ENCODE measurements around the gene RBM12. TPM values are rescaled to one million over a fixed set of nuclear protein-coding genes. Genes with fewer than 3 reads are reported as not detected.

The RBM12 gene
- total RNA-seq, 1 donor from 2014 or later, result 189 TPM

- no peaks in the 10 kb centered on the region for H3K9me3 Mint-ChIP-seq
- peak; percentile 41 for TF ChIP-seq CTCF (conservative IDR thresholded peaks at IDR 0.05)
- peak; percentile 88 for DNase-seq (ENCODE audit: low read depth, low spot score)
- H3K4me1 Mint-ChIP-seq, result peaks cover 32% of the 10 kb centered on the region
- H3K36me3 Mint-ChIP-seq (ENCODE audit: low read depth), result peaks cover 16% of the 10 kb centered on the region
- peak within 1 kb of the TSS; percentile 90 for H3K4me3 Mint-ChIP-seq
- H3K27ac Mint-ChIP-seq (ENCODE audit: unreplicated experiment), result peak within 1 kb of the TSS; percentile 97
- peaks cover 5% of the 10 kb centered on the region for H3K27me3 Mint-ChIP-seq (ENCODE audit: low read depth)
Observed at GRCh38 chr20:35699127-35699956, 34.6 kb upstream of the RBM12 start, which contains the start of the genes NFS1 and ROMO1. Gene NFS1 (minus strand): TSS chr20:35699352. CDS start chr20:35699288, 64 bp downstream. Gene ROMO1 (plus strand): TSS chr20:35699405. CDS start chr20:35699633, 228 bp downstream.

GRCh38 chr20:35698298-35699126, 33.8 kb upstream of the RBM12 start:
- Mint-ChIP-seq H3K4me1 (peaks cover 32% of the 10 kb centered on the region), H3K9me3 (no peaks in the 10 kb centered on the region), H3K4me3 (peak overlapping the region; percentile 90), H3K27ac (ENCODE audit: unreplicated experiment) (peak overlapping the region; percentile 69), H3K36me3 (ENCODE audit: low read depth) (peaks cover 9% of the 10 kb centered on the region), H3K27me3 (ENCODE audit: low read depth) (peaks cover 5% of the 10 kb centered on the region)
- TF ChIP-seq CTCF (conservative IDR thresholded peaks at IDR 0.05), result no peak
- DNase-seq (ENCODE audit: low read depth, low spot score), result no peak

- H3K27ac Mint-ChIP-seq (ENCODE audit: unreplicated experiment), result no peak overlapping the region
- H3K4me1 Mint-ChIP-seq, result peaks cover 32% of the 10 kb centered on the region
- TF ChIP-seq CTCF (conservative IDR thresholded peaks at IDR 0.05), result no peak
- peak overlapping the region; percentile 90 for H3K4me3 Mint-ChIP-seq
- H3K36me3 Mint-ChIP-seq (ENCODE audit: low read depth), result peaks cover 8% of the 10 kb centered on the region
- H3K27me3 Mint-ChIP-seq (ENCODE audit: low read depth), result peaks cover 5% of the 10 kb centered on the region
- H3K9me3 Mint-ChIP-seq, result no peaks in the 10 kb centered on the region
- no peak for DNase-seq (ENCODE audit: low read depth, low spot score)
Observed at GRCh38 chr20:35697696-35698297, 33.1 kb upstream of the RBM12 start.

GRCh38 chr20:35695978-35696377, 31.3 kb upstream of the RBM12 start:
- peaks cover 8% of the 10 kb centered on the region for H3K36me3 Mint-ChIP-seq (ENCODE audit: low read depth)
- DNase-seq (ENCODE audit: low read depth, low spot score), result no peak
- no peak for TF ChIP-seq CTCF (conservative IDR thresholded peaks at IDR 0.05)
- H3K27ac Mint-ChIP-seq (ENCODE audit: unreplicated experiment), result no peak overlapping the region
- peak overlapping the region; percentile 76 for H3K4me3 Mint-ChIP-seq
- H3K27me3 Mint-ChIP-seq (ENCODE audit: low read depth), result peaks cover 5% of the 10 kb centered on the region
- H3K4me1 Mint-ChIP-seq, result peaks cover 31% of the 10 kb centered on the region
- H3K9me3 Mint-ChIP-seq, result no peaks in the 10 kb centered on the region

GRCh38 chr20:35695245-35695749, 30.6 kb upstream of the RBM12 start:
- peaks cover 24% of the 10 kb centered on the region for H3K4me1 Mint-ChIP-seq
- TF ChIP-seq CTCF (conservative IDR thresholded peaks at IDR 0.05), result no peak
- no peaks in the 10 kb centered on the region for H3K9me3 Mint-ChIP-seq
- peaks cover 8% of the 10 kb centered on the region for H3K36me3 Mint-ChIP-seq (ENCODE audit: low read depth)
- peaks cover 5% of the 10 kb centered on the region for H3K27me3 Mint-ChIP-seq (ENCODE audit: low read depth)
- H3K4me3 Mint-ChIP-seq, result peak overlapping the region; percentile 64
- DNase-seq (ENCODE audit: low read depth, low spot score), result no peak
- H3K27ac Mint-ChIP-seq (ENCODE audit: unreplicated experiment), result no peak overlapping the region
